ENCODE data around the gene EEF2K.
"Not testable (repeated sequence)": the region's sequence is repeated elsewhere in the genome, so short reads cannot be mapped to it uniquely, and the experiment has no call there.

The EEF2K gene

GRCh38 chr16:22189473-22190080 is 16.5 kb upstream of the EEF2K start:
- peak in 12 of 56 donors; percentile 4 to 35 (median 20) for DNase-seq

DNA sequence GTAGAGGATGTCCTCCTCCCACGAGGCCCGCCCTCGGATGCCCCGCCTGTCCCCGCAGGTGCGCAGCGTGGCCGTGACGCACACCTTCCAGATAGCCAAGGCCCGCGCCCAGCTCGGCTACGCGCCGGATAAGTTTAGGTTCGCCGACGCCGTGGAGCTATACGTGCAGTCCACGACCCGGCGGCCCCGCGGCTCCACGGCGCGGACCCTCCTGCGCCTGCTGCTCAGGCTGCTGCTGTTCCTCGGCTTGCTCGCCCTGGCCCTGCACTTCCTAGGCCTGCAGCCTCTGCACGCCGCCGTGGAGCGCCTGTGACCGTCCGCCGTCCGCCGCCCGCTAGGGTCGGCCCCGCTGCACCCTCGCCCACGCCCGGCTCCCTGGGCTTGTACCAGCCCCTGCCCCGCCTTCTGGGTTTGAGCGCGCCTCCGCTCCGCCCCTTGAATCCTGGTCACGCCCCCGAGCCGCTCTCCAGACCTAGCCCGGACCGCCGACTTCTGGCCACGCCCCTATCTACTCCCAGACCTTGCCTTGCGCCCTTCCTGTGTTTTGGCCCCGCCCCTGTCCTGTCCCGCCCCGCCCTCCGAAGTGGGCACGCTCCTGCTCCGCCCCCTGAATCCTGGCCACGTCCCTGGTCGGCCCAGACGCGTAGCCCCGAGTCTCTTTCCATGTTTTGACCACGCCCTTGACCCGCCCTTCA is 15.8 kb upstream of the EEF2K start:
- DNase-seq: peak in 24 of 56 donors; percentile 38 to 100 (median 100)

DNA sequence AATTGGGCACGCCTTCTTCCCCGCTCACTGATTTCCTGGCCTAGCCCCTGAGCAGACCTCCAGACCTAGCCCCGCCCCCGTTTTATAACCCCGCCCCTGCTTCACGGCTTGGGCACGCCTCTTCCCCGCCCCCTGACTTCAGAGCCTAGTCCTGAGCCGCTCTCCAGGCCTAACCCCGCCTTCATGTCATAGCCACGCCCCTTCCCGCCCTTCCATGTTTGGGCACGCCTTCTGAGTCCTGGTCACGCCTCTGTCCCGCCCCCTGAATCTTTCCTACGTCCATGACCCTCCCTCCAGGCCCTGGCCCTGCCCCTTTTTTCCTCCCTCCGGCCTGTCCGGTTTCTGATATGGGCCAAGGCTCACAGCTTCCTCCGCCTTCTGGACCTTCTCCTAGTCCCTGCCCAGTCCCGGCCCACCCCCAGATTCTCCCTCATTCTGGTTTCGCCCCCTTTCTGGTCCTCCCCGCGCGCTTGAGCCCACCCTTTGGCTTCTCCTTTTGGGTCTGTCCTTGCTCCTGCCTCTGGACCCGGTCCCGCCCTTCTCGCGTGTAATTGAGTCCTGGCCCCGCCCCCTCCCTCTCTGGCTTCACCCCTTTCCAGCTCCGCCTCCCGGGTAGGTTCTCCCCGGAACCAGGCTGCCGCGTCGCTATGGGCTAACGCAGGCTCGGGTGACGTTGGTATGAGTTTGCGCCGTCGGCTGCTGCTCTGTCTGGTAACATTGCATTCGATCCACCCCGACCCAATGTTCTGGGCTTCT is 15.1 kb upstream of the EEF2K start:
- DNase-seq: peak; percentile 95 to 100 (median 100)

DNA sequence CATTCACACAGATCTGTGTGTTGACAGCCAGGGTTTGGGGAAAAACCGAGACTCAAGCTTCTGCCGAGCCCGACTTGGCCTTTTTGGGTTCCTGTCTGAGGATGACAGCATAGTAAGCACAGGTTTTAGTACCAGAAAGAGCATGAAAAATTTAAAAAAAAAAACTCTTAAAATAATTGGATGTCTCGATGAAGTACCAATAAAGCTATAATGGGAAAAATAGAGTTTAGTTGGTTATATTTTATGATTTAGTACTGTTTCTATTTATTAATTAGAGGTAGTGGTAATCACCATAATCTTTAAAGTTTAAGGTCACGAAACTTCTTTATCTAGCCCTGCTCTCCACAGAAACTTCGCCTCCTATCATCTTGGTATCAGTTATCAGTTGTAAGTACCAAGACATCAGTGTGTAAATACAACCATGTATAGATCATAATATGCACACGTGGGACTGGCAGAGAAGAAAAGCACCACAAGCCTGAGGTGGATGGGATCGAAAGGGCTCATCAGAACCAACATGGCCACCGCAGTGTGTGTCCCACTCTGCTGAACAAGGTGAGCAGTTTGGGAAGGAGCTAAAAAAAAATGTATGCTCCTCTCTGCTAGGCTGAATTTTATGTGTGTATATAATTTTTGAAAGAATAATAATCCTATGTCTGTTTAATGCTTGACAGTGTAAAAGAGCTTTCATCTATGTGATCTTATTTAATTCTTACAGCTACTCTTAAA is 14.4 kb upstream of the EEF2K start:
- peak in 16 of 56 donors; percentile 0 to 47 (median 10) for DNase-seq

DNA sequence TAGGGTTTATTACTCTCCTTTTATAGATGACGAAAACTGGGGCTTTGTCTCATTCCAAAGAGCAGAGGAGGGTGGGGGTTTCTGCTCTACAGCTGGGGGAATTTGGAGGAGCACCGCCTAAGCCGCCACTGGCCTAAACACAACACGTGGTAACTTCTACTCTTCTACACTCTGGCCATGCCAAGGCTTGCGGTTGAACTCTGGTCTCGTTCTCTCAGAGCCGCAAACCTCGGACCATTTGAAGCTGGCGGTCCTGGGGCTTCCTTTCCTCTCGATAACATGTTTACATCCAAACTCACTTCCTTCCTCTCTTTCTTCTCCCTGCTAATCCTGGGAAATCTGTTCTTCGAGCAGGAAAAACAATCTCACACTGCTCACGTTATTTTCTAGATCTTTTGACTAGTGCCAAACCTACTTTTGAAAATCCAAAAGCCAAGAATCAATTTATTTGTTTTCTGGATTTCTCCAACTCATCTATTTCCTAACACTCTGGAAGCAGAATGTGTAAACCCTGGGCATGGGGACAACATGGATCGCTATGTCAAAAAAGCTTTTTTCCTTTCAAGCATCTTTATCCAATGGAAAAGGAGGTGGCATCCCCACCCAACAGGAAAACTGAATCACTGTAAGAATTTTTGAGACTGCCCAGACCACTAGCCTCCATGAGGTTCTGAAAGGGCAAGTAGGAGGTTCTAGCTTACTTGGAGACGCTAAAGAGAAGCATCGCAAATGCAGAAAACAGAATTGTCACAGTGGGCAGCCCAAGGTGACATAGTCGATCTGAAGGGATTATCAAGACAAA is 13.6 kb upstream of the EEF2K start:
- DNase-seq: peak in 50 of 56 donors; percentile 3 to 75 (median 39)

- no peak for DNase-seq
Measured at GRCh38 chr16:22193063-22193411, 13.0 kb upstream of the EEF2K start.

GRCh38 chr16:22194707-22195444 is 11.2 kb upstream of the EEF2K start:
- DNase-seq: peak in 1 of 56 donors; percentile 7

- DNase-seq: no peak
Measured at GRCh38 chr16:22195445-22195694, 10.7 kb upstream of the EEF2K start.

DNA sequence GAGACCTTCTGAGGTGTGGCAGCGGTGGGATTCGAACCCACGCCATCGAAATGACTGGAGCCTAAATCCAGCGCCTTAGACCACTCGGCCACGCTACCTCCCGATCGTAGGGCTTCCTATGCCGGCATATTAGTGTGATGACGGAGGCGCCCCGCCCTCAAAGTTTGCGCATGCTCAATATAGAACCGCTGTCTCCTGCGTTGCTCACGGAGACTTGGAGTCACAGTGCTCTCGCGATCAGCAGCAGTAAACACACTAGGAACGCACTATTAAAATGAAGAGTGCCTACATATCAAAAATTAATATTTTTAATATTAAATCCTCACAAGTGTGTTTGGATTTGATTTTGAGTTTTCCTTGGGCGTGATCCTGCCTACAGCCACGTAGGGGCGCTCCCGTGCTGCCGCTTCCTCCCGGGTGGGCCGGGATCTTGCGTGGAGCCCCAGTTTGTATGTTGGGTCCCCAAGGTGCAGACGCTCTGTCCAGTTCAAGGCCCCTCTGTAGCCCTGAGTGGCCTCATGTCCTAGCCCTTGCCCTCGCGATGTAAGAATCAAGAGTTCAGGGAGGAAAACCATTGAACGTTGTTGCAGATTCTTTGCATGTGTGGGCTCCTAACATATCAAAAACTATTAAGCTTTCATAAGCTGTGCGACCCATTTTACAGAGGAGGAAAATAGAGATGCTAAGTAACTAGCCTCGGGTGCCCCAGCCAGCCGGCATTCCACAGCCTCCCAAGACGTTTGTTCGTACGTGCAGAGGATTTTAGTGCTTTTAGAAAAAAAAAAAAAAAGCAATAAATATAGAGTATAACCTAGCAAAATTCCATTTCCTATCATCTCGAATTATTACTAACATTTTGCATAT is 10.2 kb upstream of the EEF2K start:
- DNase-seq: peak; percentile 43 to 97 (median 85)

DNA sequence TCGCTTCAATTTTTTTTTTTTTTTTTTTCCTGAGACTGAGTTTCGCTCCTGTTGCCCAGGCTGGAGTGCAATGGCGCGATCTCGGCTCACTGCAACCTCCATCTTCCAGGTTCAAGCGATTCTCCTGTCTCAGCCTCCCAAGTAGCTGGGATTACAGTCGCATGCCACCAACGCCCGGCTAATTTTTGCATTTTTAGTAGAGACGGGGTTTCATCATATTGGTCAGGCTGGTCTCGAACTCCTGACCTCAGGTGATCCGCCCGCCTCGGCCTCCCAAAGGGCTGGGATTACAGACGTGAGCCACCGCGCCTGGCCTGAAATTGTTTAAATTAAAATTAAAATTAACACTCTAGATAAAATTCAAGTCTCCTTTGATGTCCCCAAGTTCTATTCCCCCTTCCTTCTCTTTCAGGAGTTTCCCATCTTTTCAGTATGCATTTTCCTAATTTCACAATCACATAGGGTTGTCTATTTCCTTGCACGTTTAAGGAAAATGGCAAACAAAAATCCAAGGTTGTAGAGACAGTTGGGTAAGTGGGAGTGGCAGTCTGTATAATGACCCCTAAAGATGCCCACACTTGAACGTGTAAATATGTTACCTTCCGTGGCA is 9.4 kb upstream of the EEF2K start:
- not testable (repeated sequence) for DNase-seq

DNA sequence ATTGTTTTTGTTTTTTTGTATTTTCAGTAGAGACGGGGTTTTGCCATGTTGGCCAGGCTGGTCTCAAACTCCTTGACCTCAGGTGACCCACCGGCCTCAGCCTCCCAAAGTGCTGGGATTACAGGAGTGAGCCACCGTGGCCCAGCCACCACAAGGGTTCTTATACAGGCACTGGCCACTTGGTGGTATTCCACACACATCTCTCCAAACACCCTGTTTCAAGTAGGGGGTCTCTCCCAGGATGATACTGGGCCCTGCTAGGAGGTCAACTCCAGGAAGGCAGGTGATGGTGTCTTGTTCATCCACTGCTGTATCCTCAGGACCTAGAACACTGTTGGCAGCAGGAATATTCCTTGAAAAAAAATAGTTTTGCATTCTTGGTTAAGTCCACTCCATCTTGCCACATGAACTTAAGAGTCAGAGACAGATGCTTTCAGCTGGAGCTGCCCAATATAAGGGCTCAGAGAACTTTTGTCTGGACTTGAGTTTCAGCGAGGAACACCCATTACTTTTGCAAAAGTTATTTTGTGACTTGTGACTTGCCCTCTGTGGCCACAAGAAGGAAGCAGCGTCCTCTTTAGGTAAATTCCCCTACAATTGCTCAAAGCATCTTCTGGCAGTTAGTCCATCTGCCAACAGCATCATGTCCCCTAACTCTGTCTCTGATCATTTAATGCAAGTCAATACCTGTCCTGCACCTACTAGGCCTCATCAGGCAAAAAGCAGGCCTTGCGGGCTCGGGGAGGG is 7.4 kb upstream of the EEF2K start:
- DNase-seq: no peak

DNA sequence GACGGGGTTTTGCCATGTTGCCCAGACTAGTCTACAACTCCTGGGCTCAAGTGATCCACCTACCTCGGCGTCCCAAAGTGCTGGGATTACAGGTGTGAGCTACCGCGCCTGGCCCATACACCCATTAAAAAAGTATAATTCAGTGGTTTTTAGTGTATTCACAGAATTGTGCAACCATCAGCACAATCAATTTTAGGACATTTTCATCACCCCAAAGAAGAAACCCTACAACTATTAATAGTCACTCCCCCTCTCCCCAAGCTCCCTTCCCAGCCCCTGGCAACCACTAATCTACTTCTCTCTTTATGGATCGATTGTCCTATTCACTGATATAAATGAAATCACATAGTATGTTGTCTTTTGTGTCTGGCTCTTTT is 3.8 kb upstream of the EEF2K start:
- DNase-seq: no peak

- no peak for DNase-seq
Measured at GRCh38 chr16:22203091-22203490, 3.0 kb upstream of the EEF2K start.

DNA sequence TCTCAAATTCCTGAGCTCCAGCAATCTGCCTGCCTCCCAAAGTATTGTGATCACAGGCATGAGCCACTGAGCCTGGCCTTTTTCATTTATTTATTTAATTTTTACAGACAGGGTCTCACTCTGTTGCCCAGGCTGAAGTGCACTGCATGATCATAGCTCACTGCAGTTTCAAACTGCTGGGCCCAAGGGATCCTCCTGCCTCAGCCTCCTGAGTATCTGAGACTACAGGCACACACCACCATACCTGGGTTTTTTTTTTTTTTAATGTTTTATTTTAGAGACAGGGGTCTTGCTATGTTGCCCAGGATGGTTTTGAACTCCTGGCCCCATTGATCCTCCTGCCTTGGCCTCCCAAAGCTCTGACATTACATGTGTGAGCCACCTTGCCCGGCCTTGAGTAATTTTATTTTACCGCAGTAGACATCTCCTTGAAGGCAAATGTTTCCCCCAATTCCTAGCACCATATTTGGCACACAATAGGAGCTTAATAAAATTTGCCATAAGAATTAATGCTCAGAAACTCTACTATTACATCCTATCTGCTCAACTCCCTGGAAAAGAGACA is 1.9 kb upstream of the EEF2K start:
- DNase-seq: no peak

- DNase-seq: no peak
Measured at GRCh38 chr16:22205577-22206012, 483 bp upstream of the EEF2K start.

DNA sequence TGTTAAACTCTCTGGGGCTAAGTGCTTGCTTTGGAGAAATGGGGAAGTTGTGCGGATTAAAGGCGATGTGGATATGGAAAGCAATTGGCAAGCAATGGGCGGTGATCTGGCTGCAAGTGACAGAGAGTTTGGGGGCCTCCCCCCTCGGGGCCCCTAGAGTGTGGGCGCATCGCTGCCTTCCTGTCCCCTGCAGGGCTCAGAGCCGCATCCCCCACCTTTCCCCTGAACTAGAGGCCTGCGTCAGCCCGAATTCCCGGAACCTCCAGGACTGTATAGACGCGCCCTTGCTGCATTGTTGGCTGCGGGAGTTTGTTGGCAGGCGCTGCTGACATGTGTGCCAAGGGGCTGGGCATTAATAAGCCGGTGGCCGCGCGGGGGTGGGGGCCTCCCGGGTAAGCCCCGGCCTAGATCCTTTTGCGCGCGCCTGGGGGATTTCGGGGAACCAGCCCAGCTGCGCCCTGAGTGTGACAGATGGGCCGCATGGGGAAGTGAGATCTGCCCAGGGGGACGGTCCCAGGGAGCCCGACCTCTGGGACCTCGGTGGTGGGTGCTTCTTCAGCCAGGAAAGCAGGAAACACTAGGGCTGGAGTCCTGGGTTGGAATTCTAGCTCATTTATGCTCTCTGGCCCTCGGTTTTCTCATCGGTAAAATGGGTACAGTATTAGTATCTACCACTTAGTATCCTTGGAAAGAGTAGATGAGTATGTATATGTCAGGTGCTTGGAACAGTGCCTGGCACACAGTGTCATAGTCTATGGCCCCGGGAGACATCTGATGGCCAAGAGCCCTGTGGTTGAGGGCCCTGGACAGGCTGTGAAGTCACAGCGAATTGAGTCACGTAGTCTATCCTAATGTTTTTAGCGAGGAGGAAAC is 1.0 kb downstream of the EEF2K start:
- peak in 51 of 56 donors; percentile 11 to 84 (median 49) for DNase-seq

Measured in nucleus accumbens (tissue), 56 donors.